ENCODE measurements around the gene IL10.

The IL10 gene

GRCh38 chr1:206732992-206733391 is 39.3 kb downstream of the IL10 start:
- no peak for DNase-seq

- no peak for DNase-seq
Observed at GRCh38 chr1:206732508-206732907, 39.8 kb downstream of the IL10 start.

GRCh38 chr1:206729507-206729906 is 42.8 kb downstream of the IL10 start:
- no peak for DNase-seq

- no peak for DNase-seq
Observed at GRCh38 chr1:206729050-206729449, 43.2 kb downstream of the IL10 start.

- DNase-seq: no peak
Observed at GRCh38 chr1:206728697-206728987, 43.7 kb downstream of the IL10 start.

GRCh38 chr1:206727981-206728696 is 44.2 kb downstream of the IL10 start:
- no peak for DNase-seq

- DNase-seq: peak; percentile 67
Observed at GRCh38 chr1:206725109-206725963, 47.0 kb downstream of the IL10 start.

- DNase-seq: peak; percentile 29
Observed at GRCh38 chr1:206723805-206724472, 48.4 kb downstream of the IL10 start.

- DNase-seq: no peak
Observed at GRCh38 chr1:206723462-206723804, 48.9 kb downstream of the IL10 start.

- DNase-seq: no peak
Observed at GRCh38 chr1:206722751-206723461, 49.4 kb downstream of the IL10 start.

- no peak for DNase-seq
Observed at GRCh38 chr1:206721454-206721853, 50.8 kb downstream of the IL10 start.

- no peak for DNase-seq
Observed at GRCh38 chr1:206719169-206719839, 53.0 kb downstream of the IL10 start.

- no peak for DNase-seq
Observed at GRCh38 chr1:206717674-206717989, 54.7 kb downstream of the IL10 start.
